Prostate gland (tissue), 2 donors: ENCODE measurements around the gene CCDC93. TPM values are rescaled to one million over a fixed set of nuclear protein-coding genes. Genes with fewer than 3 reads are reported as not detected.

Experiments used
- DNase-seq: peaks from one replicate; pipeline ENCODE4 v3.0.0-alpha.2; 2019; ENCODE audit warnings: low spot score
- H3K27ac ChIP-seq, 2 donors: fragments of 200-600 bp; sonication (generic); 2 replicates each; pipeline ENCODE4 v1.5.1; 2017 to 2019
- H3K27me3 ChIP-seq: fragments of 200-600 bp; sonication (generic); replicated peaks from 2 replicates; pipeline ENCODE4 v1.5.1; 2019; ENCODE audit not compliant: insufficient read depth
- H3K36me3 ChIP-seq, 2 donors: fragments of 200-600 bp; sonication (generic); 1 replicate in 1 of 2; 2 replicates in 1 of 2; pipeline versions ENCODE4 v1.5.1 to v1.8.1; 2017 to 2019
- H3K4me1 ChIP-seq: fragments of 200-600 bp; sonication (generic); replicated peaks from 2 replicates; pipeline ENCODE4 v1.5.1; 2019
- H3K4me3 ChIP-seq, 2 donors: fragments of 200-600 bp; sonication (generic); 2 replicates each; pipeline ENCODE4 v1.5.1; 2017 to 2019
- H3K9me3 ChIP-seq: fragments of 200-600 bp; sonication (generic); 2 replicates; pipeline ENCODE4 v1.5.1; 2017
- POLR2A ChIP-seq: fragments of 450-650 bp; IDR thresholded peaks from one replicate; pipeline ENCODE4 v1.6.1; 2016; ENCODE audit warnings: antibody characterized with exemption, mild to moderate bottlenecking
- POLR2AphosphoS5 ChIP-seq: sonication (generic); formaldehyde crosslinking; IDR thresholded peaks from one replicate; pipeline ENCODE4 v1.6.1; 2017; ENCODE audit warnings: antibody characterized with exemption
- WGBS: methylation state at CpG from one replicate; pipeline ENCODE4 v1.1.5; 2018; 5-methylcytosine and 5-hydroxymethylcytosine counted together
- intact Hi-C: fragments of 100-400 bp; cut with DNase I; formaldehyde crosslinking; loops from one replicate; pipeline ENCODE4 v1.14.2; 2022
- total RNA-seq, 2 donors: library from RNA; depleted of rRNA; stranded (reverse); fragments of >200 nt; gene quantifications; one replicate each; pipeline ENCODE4 v1.1.0, GENCODE V29; 2016
- TF ChIP-seq, protein P1 (sequence below), 4 experiments: fragments of 200-600 bp in 2 of 4; fragments of 450-650 bp in 2 of 4; sonication (generic) in 2 of 4; IDR thresholded peaks; 1 replicate in 3 of 4; 2 replicates in 1 of 4; pipeline ENCODE4 v1.5.1; 2016 to 2019; ENCODE audit warnings: antibody characterized with exemption in 4 of 4, mild to moderate bottlenecking in 2 of 4, moderate library complexity in 2 of 4

CCDC93 gene, protein sequence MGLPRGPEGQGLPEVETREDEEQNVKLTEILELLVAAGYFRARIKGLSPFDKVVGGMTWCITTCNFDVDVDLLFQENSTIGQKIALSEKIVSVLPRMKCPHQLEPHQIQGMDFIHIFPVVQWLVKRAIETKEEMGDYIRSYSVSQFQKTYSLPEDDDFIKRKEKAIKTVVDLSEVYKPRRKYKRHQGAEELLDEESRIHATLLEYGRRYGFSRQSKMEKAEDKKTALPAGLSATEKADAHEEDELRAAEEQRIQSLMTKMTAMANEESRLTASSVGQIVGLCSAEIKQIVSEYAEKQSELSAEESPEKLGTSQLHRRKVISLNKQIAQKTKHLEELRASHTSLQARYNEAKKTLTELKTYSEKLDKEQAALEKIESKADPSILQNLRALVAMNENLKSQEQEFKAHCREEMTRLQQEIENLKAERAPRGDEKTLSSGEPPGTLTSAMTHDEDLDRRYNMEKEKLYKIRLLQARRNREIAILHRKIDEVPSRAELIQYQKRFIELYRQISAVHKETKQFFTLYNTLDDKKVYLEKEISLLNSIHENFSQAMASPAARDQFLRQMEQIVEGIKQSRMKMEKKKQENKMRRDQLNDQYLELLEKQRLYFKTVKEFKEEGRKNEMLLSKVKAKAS
- total RNA-seq: 10 to 100 TPM in 1 of 2 donors, 1 to 10 TPM in 1; 9.6 to 39.8 TPM

DNA sequence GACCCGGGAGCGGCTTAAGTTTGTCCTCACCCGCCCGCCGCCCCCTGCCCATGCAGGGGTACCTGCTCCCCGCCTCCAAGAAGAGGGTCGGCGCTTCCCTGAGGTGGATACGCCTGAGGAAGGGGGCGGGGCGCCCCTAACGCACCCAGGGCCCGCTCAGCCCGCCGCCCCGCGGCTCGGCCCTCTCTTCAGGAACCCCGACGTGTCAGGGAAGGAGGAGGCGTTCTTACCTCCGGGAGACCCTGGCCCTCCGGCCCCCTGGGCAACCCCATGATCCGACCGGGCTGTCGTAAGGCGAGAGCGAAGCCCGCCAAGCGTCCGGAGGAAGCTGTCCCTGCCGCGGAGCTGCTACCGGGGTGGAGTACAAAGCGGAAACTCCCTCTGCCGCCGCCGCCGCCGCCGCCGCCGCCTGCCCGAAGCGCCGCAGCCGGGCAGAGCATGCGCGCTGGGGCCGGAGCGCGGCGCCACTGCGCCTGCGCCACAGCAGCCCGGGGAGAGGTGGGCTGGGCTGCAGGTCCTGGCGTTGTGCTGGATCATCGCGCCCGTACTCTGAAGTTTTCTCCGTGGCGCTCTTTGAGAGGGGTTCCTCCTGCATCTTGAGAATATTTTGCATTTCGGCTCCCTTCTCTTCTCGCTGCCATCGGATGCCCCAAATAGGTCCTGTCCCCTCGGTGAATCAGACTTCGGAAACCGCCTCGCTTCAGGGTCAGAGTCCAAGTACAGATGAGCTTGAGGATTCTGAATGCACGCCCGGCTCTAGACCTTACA lies at the start of gene CCDC93:
Gene CCDC93 (minus strand): TSS at position 347 of the 768 bp plus-strand sequence. CDS start 75 bp downstream, at position 272.
- Histone ChIP-seq H3K36me3 (no peaks in the 10 kb centered on the region), H3K4me1 (peaks cover 3% of the 10 kb centered on the region), H3K27ac (peak within 1 kb of the TSS; percentile 79 to 80), H3K4me3 (peak within 1 kb of the TSS; percentile 64 to 83), H3K27me3 (no peaks in the 10 kb centered on the region), H3K9me3 (no peaks in the 10 kb centered on the region)
- WGBS: 0% methylated on average over 66 of the region's 71 CpGs
- TF ChIP-seq POLR2AphosphoS5: peak; percentile 25
- TF ChIP-seq, protein P1, sequence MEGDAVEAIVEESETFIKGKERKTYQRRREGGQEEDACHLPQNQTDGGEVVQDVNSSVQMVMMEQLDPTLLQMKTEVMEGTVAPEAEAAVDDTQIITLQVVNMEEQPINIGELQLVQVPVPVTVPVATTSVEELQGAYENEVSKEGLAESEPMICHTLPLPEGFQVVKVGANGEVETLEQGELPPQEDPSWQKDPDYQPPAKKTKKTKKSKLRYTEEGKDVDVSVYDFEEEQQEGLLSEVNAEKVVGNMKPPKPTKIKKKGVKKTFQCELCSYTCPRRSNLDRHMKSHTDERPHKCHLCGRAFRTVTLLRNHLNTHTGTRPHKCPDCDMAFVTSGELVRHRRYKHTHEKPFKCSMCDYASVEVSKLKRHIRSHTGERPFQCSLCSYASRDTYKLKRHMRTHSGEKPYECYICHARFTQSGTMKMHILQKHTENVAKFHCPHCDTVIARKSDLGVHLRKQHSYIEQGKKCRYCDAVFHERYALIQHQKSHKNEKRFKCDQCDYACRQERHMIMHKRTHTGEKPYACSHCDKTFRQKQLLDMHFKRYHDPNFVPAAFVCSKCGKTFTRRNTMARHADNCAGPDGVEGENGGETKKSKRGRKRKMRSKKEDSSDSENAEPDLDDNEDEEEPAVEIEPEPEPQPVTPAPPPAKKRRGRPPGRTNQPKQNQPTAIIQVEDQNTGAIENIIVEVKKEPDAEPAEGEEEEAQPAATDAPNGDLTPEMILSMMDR (IDR thresholded peaks at IDR 0.05): peak in 2 of 4 experiments; percentile 6 to 30
- peak; percentile 68 for TF ChIP-seq POLR2A
- intact Hi-C loops: no loop called here
- DNase-seq: peak; percentile 76

GRCh38 chr2:118062669-118063068 lies 48.8 kb upstream of the CCDC93 start:
- Histone ChIP-seq H3K4me1 (no peaks in the 10 kb centered on the region), H3K36me3 (no peaks in the 10 kb centered on the region), H3K4me3 (no peak overlapping the region), H3K27ac (no peak overlapping the region), H3K9me3 (no peaks in the 10 kb centered on the region), H3K27me3 (no peaks in the 10 kb centered on the region)
- 26% methylated on average over 2 of the region's 2 CpGs for WGBS
- no peak for DNase-seq
- no peak for TF ChIP-seq POLR2AphosphoS5
- no peak for TF ChIP-seq POLR2A
- TF ChIP-seq, protein P1 (IDR thresholded peaks at IDR 0.05): no peak
- intact Hi-C loops: no loop called here

GRCh38 chr2:118062048-118062447 lies 48.2 kb upstream of the CCDC93 start:
- Histone ChIP-seq H3K4me1 (no peaks in the 10 kb centered on the region), H3K9me3 (no peaks in the 10 kb centered on the region), H3K36me3 (no peaks in the 10 kb centered on the region), H3K27ac (no peak overlapping the region), H3K4me3 (no peak overlapping the region), H3K27me3 (no peaks in the 10 kb centered on the region)
- intact Hi-C loops: no loop called here
- no peak for DNase-seq
- TF ChIP-seq POLR2AphosphoS5 (no peak), POLR2A (no peak)
- TF ChIP-seq, protein P1 (IDR thresholded peaks at IDR 0.05): no peak

DNA sequence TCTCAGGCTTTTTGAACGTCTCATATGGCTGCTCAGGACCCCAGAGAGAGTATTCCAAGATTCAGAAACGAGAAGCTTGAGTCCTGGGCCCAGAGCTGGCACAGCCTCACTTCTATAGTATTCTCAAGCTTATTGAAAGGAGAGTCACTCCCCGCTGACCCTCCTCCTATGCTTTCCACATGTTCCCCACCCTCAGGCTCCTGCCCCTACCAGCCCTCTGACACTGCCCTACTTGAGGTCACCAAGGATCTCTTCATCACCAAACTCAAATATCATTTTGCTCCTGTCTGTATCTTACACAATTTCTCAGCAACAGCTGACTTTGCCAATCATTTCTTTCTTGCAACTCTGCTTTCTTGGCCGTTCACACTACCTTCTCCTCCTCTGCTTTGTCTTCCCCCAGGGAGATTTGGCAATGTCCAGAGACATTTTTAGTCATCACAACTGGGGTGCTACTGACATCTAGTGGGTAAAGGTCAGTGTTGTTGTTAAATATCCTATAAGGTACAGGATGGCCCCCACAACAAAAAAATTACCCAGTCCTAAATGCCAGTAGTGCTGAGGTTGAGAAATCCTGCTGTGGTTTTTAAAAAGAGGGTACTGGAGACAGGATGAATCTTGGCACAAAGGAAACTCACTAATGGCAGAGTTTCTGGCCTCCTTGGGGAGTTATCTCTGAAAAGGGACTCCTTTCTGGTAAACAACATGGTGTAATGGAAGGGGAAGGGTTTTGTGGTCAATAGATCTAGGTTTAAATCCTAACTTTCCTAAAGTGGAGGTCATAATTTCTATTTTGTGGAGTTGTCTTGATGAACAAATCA lies 47.5 kb upstream of the CCDC93 start:
- no peak overlapping the region for H3K4me3 ChIP-seq
- TF ChIP-seq, protein P1 (IDR thresholded peaks at IDR 0.05): peak in 2 of 4 experiments; percentile 5 to 28
- TF ChIP-seq POLR2A (no peak), POLR2AphosphoS5 (no peak)
- no peaks in the 10 kb centered on the region for H3K36me3 ChIP-seq
- no peaks in the 10 kb centered on the region for H3K27me3 ChIP-seq
- no peaks in the 10 kb centered on the region for H3K4me1 ChIP-seq
- intact Hi-C loops: no loop called here
- H3K27ac ChIP-seq: no peak overlapping the region
- no peak for DNase-seq
- 72% methylated on average over 4 of the region's 4 CpGs for WGBS
- no peaks in the 10 kb centered on the region for H3K9me3 ChIP-seq
